Fibroblast of lung (primary cell): ENCODE data around the gene SLC25A44.

Source experiments
- EZH2 ChIP-seq: IDR thresholded peaks from 2 replicates; pipeline ENCODE4 v1.5.1; 2012; ENCODE audit warnings: low read length, control low read depth, mild to moderate bottlenecking; ENCODE audit errors: missing control alignments
- TF ChIP-seq, protein P1 (sequence below), 2 donors: IDR thresholded peaks in 1 of 2; conservative IDR thresholded peaks in 1 of 2; 1 replicate in 1 of 2; 2 replicates in 1 of 2; pipeline ENCODE4 v1.5.1; 2011 to 2012; ENCODE audit warnings: low read length in 2 of 2, control low read depth in 1 of 2, inconsistent platforms in 1 of 2, low read depth in 1 of 2, mild to moderate bottlenecking in 1 of 2

DNA sequence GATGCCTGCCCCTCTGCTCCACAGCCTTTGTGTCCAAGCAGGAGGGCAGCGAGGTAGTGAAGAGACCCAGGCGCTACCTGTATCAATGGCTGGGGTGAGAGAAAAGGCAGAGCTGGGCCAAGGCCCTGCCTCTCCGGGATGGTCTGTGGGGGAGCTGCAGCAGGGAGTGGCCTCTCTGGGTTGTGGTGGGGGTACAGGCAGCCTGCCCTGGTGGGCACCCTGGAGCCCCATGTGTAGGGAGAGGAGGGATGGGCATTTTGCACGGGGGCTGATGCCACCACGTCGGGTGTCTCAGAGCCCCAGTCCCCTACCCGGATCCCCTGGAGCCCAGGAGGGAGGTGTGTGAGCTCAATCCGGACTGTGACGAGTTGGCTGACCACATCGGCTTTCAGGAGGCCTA, 48.8 kb downstream of the SLC25A44 start:
- TF ChIP-seq, protein P1, sequence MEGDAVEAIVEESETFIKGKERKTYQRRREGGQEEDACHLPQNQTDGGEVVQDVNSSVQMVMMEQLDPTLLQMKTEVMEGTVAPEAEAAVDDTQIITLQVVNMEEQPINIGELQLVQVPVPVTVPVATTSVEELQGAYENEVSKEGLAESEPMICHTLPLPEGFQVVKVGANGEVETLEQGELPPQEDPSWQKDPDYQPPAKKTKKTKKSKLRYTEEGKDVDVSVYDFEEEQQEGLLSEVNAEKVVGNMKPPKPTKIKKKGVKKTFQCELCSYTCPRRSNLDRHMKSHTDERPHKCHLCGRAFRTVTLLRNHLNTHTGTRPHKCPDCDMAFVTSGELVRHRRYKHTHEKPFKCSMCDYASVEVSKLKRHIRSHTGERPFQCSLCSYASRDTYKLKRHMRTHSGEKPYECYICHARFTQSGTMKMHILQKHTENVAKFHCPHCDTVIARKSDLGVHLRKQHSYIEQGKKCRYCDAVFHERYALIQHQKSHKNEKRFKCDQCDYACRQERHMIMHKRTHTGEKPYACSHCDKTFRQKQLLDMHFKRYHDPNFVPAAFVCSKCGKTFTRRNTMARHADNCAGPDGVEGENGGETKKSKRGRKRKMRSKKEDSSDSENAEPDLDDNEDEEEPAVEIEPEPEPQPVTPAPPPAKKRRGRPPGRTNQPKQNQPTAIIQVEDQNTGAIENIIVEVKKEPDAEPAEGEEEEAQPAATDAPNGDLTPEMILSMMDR (conservative IDR thresholded peaks at IDR 0.05 in 1 of 2, IDR thresholded peaks at IDR 0.05 in 1 of 2; ENCODE audit: low read depth in 1 of 2, low read length in 2 of 2): no peak
- TF ChIP-seq EZH2: no peak
